Stimulated activated effector memory CD8-positive, alpha-beta T cell treated with anti-CD3 and anti-CD28 coated beads, Interleukin-12 subunit alpha, Interleukin-12 subunit beta, amount 100 ng/mL, for 72 hours (primary cell): ENCODE measurements around the gene ESYT3.
"Not testable (repeated sequence)": the region's sequence is repeated elsewhere in the genome, so short reads cannot be mapped to it uniquely, and the experiment has no call there.

Experiments used
- ATAC-seq: fragments of 150-1000 bp; cut with Tn5 transposase; 2 replicates; pipeline ENCODE4 v1.10.0; 2021
- DNase-seq, 2 donors: peaks; one replicate each; pipeline ENCODE4 v3.0.0; 2021 to 2022; ENCODE audit warnings: low spot score in 2 of 2
- H3K27ac Mint-ChIP-seq: one replicate; pipeline ENCODE4 v1.8.0; 2022; ENCODE audit warnings: mild to moderate bottlenecking, mixed read lengths
- H3K36me3 Mint-ChIP-seq: one replicate; pipeline ENCODE4 v1.8.0; 2022; ENCODE audit warnings: mild to moderate bottlenecking, mixed read lengths
- H3K4me1 Mint-ChIP-seq: one replicate; pipeline ENCODE4 v1.8.0; 2022; ENCODE audit warnings: mixed read lengths
- H3K4me3 Mint-ChIP-seq: one replicate; pipeline ENCODE4 v1.8.0; 2022; ENCODE audit warnings: mild to moderate bottlenecking, mixed read lengths
- H3K9me3 Mint-ChIP-seq: one replicate; pipeline ENCODE4 v1.8.0; 2022; ENCODE audit warnings: mixed read lengths

Gene ESYT3

GRCh38 chr3:138445654-138446053 is 11.2 kb downstream of the ESYT3 start:
- H3K27ac Mint-ChIP-seq = no peak overlapping the region
- H3K4me1 Mint-ChIP-seq = no peaks in the 10 kb centered on the region
- no peak overlapping the region for H3K4me3 Mint-ChIP-seq
- no peaks in the 10 kb centered on the region for H3K36me3 Mint-ChIP-seq
- ATAC-seq (no peak), DNase-seq (no peak)
- H3K9me3 Mint-ChIP-seq = no peaks in the 10 kb centered on the region

GRCh38 chr3:138448631-138449030 is 14.2 kb downstream of the ESYT3 start:
- H3K27ac Mint-ChIP-seq = no peak overlapping the region
- H3K9me3 Mint-ChIP-seq = no peaks in the 10 kb centered on the region
- ATAC-seq (no peak), DNase-seq (no peak)
- no peak overlapping the region for H3K4me3 Mint-ChIP-seq
- no peaks in the 10 kb centered on the region for H3K36me3 Mint-ChIP-seq
- H3K4me1 Mint-ChIP-seq = no peaks in the 10 kb centered on the region

GRCh38 chr3:138449490-138449889 is 15.1 kb downstream of the ESYT3 start:
- Mint-ChIP-seq H3K36me3 (no peaks in the 10 kb centered on the region), H3K9me3 (no peaks in the 10 kb centered on the region), H3K4me1 (no peaks in the 10 kb centered on the region), H3K4me3 (no peak overlapping the region), H3K27ac (no peak overlapping the region)
- DNase-seq (no peak), ATAC-seq (no peak)

GRCh38 chr3:138450181-138450580 is 15.8 kb downstream of the ESYT3 start:
- no peaks in the 10 kb centered on the region for H3K4me1 Mint-ChIP-seq
- no peak overlapping the region for H3K4me3 Mint-ChIP-seq
- no peak overlapping the region for H3K27ac Mint-ChIP-seq
- H3K36me3 Mint-ChIP-seq = no peaks in the 10 kb centered on the region
- ATAC-seq = no peak
- no peak for DNase-seq
- no peaks in the 10 kb centered on the region for H3K9me3 Mint-ChIP-seq

- H3K9me3 Mint-ChIP-seq = no peaks in the 10 kb centered on the region
- no peak overlapping the region for H3K27ac Mint-ChIP-seq
- H3K4me1 Mint-ChIP-seq = no peaks in the 10 kb centered on the region
- no peak overlapping the region for H3K4me3 Mint-ChIP-seq
- ATAC-seq (no peak), DNase-seq (no peak)
- H3K36me3 Mint-ChIP-seq = no peaks in the 10 kb centered on the region
These were observed 16.4 kb downstream of the ESYT3 start for GRCh38 chr3:138450704-138451424.

GRCh38 chr3:138451595-138452162 is 17.3 kb downstream of the ESYT3 start:
- Mint-ChIP-seq H3K4me1 (no peaks in the 10 kb centered on the region), H3K27ac (no peak overlapping the region), H3K36me3 (no peaks in the 10 kb centered on the region), H3K9me3 (no peaks in the 10 kb centered on the region), H3K4me3 (no peak overlapping the region)
- DNase-seq (no peak), ATAC-seq (no peak)

GRCh38 chr3:138452436-138452835 is 18.0 kb downstream of the ESYT3 start:
- ATAC-seq (no peak), DNase-seq (no peak)
- Mint-ChIP-seq H3K36me3 (no peaks in the 10 kb centered on the region), H3K4me3 (no peak overlapping the region), H3K4me1 (no peaks in the 10 kb centered on the region), H3K27ac (no peak overlapping the region), H3K9me3 (no peaks in the 10 kb centered on the region)

- not testable (repeated sequence) for H3K36me3 Mint-ChIP-seq, H3K27ac Mint-ChIP-seq, ATAC-seq, H3K4me3 Mint-ChIP-seq, H3K9me3 Mint-ChIP-seq, H3K4me1 Mint-ChIP-seq, DNase-seq
These were observed 19.5 kb downstream of the ESYT3 start for GRCh38 chr3:138453940-138454339.

- H3K36me3 Mint-ChIP-seq = no peaks in the 10 kb centered on the region
- no peaks in the 10 kb centered on the region for H3K9me3 Mint-ChIP-seq
- H3K27ac Mint-ChIP-seq = no peak overlapping the region
- DNase-seq = no peak
- H3K4me3 Mint-ChIP-seq = no peak overlapping the region
- ATAC-seq = no peak
- H3K4me1 Mint-ChIP-seq = no peaks in the 10 kb centered on the region
These were observed 21.6 kb downstream of the ESYT3 start for GRCh38 chr3:138455801-138456716.

- ATAC-seq (no peak), DNase-seq (no peak)
- Mint-ChIP-seq H3K4me1 (no peaks in the 10 kb centered on the region), H3K27ac (no peak overlapping the region), H3K36me3 (no peaks in the 10 kb centered on the region), H3K4me3 (no peak overlapping the region), H3K9me3 (no peaks in the 10 kb centered on the region)
These were observed 22.8 kb downstream of the ESYT3 start for GRCh38 chr3:138456961-138457862.

- Mint-ChIP-seq H3K4me1 (no peaks in the 10 kb centered on the region), H3K4me3 (no peak overlapping the region)
- ATAC-seq = no peak
These were observed 23.7 kb downstream of the ESYT3 start for GRCh38 chr3:138457863-138458735.

GRCh38 chr3:138458774-138459499 is 24.5 kb downstream of the ESYT3 start:
- Mint-ChIP-seq H3K4me3 (no peak overlapping the region), H3K27ac (no peak overlapping the region), H3K36me3 (no peaks in the 10 kb centered on the region), H3K4me1 (no peaks in the 10 kb centered on the region), H3K9me3 (no peaks in the 10 kb centered on the region)
- DNase-seq (no peak), ATAC-seq (no peak)

More at GRCh38 chr3:138457863-138458735, 23.7 kb downstream of the ESYT3 start:
- DNase-seq = no peak
- H3K36me3 Mint-ChIP-seq = no peaks in the 10 kb centered on the region
- H3K27ac Mint-ChIP-seq = no peak overlapping the region
- no peaks in the 10 kb centered on the region for H3K9me3 Mint-ChIP-seq

GRCh38 chr3:138459619-138460535 is 25.5 kb downstream of the ESYT3 start:
- ATAC-seq (no peak), DNase-seq (no peak)
- H3K36me3 Mint-ChIP-seq = no peaks in the 10 kb centered on the region
- no peaks in the 10 kb centered on the region for H3K4me1 Mint-ChIP-seq
- H3K4me3 Mint-ChIP-seq = no peak overlapping the region
- no peaks in the 10 kb centered on the region for H3K9me3 Mint-ChIP-seq
- H3K27ac Mint-ChIP-seq = no peak overlapping the region
